Fibroblast of peridontal ligament (primary cell): Measurements from ENCODE around the gene AKR1C1.
"Not testable (repeated sequence)": the region's sequence is repeated elsewhere in the genome, so short reads cannot be mapped to it uniquely, and the experiment has no call there.

Experiments used
- DNase-seq: peaks from one replicate; pipeline ENCODE4 v3.0.0-alpha.2; 2010; ENCODE audit errors: extremely low read depth

Gene AKR1C1

DNA sequence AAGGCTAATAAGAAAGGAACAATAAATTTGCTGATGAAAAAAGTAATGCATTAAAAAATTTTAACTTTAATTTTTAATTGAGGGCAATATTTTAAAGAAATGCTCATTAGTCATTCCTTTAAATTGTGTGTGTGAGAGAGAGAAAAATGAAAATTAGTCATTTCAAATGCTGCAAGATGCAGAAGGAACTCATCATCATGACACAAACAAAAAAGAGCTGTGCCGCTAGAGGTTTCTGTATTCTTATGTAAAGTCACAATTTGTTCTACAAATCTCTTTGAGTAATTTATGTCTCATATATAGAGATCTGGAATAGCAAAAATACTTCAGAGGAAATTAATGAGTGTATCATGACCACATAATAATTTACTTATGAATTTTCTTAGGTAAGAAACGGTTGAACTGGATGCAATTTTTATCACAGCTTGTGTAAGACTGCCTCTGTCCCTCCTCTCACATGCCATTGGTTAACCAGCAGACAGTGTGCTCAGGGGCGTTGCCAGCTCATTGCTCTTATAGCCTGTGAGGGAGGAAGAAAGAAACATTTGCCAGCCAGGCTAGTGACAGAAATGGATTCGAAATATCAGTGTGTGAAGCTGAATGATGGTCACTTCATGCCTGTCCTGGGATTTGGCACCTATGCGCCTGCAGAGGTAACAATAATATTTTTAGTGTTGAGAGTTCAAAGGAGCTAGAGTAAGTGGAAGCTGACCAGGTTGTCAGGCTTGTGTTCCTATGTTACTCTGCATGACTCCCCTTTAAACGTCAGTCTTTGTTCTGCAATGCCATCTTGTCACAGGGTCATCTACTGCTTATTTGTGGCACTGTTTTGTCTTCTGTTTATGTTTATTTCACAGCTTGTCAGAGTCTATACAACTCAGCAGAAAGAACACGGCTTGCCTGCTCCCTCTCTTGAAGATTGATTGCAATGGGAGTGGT is at the start of gene AKR1C1:
Gene AKR1C1, plus strand, starts transcription at position 540 of the 939 bp plus-strand sequence. Its CDS starts 30 bp downstream, at position 570.
- DNase-seq, result not testable (repeated sequence)

DNA sequence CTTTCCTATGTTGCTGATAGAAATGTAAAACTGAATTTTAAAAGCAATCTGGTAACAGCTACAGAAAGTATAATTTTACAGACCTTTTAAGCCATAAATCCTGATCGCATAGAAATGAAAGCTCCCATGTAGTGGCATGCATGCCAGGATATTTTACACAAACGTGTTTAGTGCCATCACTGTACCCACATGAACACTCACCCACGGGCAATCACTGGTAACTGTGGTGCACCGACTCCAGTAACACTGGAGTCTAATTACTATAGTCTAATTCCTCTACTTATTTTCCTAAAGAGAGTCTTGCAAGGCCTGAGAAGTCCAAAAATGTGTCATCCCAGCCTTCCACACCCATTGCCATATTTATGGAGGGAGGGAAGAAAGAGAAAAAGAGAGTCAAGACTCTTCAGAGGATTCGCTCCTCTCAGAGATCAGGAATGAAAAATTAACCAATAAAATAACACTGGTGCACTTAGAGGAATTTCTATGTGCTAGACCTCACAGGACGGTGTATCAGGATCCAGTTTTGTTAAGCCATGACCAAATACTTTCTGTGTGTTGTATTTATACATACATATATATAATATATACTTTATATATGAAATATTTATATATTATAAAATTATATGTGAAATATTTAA is 48.9 kb upstream of the AKR1C1 start:
- DNase-seq, result no peak

DNA sequence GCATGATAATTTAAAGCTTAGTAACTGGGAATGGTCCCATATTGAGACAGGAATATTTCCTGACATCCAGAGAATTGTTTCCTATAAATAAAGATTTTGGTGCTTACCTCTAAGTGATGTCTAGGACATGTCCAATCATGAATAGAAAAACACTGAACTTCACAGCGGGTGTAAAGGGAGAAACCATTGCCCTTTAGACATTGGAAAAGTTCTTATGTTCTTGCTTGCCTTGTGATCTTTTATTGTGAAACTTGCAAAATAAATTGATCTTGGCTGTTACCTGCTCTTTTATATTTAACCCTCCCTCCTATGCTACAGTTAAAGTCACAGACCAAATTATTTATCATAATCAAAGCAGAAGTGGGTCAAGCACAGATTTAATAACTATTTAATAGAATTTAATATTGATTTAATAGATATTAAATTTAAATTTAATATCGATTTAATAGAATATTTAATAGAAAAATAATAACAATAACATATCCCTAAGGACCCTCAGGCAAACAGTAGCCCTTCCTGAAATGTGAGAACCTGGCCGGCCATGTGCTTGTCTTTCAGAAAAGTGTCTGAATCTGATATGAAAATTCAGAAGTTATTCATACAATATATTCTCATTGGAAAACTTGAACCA is 47.0 kb upstream of the AKR1C1 start:
- DNase-seq, result no peak

DNA sequence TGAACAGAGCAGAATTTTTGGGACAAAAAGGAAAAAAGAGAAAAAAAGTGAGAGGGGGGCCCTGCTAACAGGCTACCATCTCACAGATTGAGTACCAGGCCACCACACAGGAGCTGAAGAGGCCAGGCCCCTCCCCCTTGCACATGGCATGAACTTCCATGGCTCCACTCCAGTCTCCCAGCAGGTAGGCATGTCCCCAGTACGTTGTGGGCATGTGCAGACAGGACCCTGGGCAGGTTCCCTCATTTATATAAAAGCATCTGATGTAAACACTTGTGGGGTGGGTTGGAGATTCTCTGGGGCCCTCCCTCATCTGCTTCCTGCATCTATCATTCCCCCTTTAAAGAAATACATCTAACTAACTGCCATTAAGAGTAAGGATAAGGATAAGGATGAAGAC is 45.0 kb upstream of the AKR1C1 start:
- no peak for DNase-seq

DNA sequence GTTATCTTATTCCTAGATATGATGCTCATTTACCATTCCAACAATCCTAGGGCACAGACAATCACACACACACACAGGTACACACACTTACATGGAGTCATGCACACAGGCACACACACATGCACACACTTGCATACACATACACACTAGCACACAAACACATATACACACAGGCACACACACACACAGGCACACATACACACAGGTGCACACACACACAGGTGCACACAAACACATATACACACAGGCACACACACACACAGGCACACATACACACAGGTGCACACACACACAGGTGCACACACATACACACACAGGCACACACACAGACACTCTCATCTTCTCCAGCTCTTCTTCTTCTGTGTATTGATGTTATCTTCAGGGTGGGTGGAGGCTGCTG is 38.7 kb upstream of the AKR1C1 start:
- not testable (repeated sequence) for DNase-seq

DNA sequence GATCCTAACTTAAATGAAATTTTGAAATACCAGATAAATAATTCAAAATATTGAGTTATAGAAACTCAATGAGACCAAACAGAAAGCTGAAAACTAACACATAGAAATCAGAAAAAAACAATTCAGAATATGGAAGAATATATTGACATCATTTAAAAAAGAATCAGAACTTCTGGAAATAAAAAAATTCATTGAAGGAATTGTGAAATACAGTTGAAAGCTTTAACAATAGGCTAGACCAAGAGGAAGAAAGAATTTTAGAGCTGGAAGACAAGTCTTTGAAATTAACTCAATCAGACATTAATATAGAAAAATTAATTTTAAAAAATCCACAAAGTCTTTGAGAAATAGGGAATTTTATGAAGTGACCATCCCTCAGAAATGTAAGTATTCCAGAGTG is 36.8 kb upstream of the AKR1C1 start:
- DNase-seq, result no peak

DNA sequence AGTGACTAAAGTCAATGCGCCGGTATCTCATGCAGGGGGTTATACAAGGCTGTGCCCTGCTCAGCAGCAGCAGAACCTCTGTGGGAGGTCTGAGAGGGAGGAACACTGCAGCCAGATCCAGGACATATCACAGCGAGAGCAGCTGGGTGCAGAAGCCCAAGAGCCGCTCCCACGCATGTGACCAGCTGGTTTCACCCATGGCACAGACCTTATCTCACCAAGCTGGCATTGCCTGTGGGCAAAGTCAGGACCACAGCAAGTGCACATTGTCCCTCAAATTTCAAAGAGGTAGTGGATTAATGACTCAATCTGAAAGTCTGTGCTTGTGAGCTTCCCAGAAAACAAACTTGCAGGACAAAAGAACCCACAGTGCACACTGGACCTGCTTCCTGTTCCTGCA is 31.6 kb upstream of the AKR1C1 start:
- no peak for DNase-seq

DNA sequence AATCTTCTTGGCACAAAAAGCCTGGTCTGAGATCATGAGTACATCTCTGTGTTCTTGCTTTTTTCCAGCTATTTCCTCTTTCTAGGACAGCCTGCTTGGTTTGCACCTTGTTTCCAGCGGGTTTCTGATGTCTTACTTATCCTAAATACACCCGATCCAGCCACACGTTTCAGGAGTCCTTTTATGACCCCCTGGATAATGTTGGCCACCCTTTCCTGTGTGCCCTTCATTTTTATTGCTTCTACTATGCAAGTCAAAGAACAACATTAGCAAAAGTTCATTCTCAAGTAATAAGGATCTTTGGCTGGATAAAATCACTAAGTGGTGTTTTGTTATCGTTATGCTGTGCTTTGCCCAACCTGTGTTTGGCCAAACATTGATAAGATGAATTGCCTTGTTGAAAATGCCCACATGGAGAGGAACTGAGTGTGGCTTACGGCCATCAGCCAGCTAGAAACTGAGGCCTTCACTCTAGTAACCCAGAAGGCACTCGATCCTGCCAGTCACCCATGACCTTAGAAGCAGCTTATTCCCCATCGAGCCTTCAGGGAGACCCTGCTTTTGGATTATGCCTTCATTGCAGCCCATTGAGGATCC is 28.7 kb upstream of the AKR1C1 start:
- DNase-seq, result no peak

DNA sequence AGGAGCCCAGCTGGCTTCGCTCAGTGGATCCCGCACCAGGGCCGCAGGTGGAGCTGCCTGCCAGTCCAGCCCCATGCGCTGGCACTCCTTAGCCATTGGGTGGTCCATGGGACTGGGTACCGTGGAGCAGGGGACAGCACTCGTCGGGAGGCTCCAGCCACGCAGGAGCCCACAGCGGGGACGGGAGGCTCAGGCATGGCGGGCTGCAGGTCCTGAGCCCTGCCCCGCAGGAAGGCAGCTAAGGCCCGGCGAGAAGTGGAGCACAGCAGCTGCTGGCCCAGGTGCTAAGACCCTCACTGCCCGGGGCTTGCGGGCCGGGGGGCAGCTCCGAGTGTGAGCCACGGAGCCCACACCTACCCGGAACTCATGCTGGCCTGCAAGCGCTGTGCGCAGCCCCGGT is 25.9 kb upstream of the AKR1C1 start:
- DNase-seq, result no peak

DNA sequence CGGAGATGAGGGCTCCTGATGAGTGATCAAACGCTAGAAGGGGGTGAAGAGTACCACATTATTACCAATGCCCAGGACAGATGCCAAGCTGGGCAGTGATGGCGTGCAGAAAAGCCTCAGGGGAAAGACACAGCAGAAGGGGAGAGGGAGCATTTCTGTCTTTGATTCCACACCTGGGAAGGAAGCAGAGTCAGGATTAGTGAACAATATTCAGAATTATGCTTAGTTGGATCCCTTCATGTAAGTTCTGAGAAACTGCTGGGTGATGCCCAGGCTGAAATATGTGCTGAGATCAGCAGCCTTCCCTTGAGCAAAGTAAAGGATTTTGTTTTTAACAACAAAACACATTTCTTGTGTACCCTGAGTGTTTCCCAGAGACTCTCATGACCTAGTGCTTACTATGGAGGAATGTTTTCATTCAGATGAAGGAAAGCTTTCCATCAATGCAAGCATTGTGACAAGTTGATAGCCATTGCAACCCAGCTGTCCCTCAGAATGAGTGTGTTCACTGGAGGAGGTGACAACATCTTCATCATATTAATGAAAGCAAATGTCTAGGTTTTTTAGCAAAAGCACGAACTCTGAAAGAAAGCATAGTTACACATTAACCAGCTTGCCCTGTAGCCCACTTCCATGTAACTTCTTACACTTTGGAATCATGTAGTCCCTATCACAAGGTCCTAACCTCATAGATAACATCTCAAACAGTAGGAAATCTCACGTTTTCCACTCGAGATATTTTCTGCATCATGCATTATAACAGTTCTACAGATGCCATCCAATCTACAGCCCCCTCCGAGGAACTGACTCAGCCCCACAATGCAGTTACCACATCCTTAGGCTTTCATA is 23.8 kb upstream of the AKR1C1 start:
- DNase-seq, result peak; percentile 32

DNA sequence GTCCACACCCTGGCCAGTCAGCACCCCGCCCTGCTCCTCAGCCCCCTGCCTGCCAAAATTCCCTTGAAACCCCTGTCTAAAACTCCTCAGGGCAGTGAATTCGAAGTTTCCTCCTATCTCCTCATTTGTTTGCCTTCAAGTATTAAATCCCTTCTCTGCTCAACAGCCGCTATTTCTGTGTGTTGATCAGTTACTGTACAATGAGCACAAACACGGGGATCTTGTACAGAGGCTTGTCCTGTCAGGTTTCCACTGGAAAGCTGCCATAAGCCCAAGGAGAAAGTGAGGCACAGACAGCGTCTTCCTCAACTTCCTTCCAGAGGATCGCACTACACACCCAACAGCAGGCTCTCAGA is 23.2 kb upstream of the AKR1C1 start:
- DNase-seq, result not testable (repeated sequence)

DNA sequence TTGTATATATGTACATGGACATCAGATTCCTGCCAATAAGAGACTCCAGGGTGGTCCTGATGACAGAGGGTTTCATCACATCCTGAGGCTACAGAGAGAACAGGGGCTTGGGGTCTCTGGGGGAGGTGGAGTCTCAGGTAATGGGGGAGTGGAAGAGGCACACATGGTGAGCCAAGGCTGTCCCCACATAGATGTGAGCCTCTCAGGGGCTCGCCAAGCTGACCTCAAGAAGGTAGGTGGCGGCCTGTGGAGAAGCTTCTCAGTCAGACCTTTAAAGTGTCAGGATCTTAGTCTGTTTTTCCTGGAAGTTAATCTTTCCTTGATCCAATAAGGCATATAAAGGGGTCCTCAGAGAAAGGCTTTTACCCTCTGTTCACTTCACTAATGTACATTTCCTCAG is 22.3 kb upstream of the AKR1C1 start:
- not testable (repeated sequence) for DNase-seq

DNA sequence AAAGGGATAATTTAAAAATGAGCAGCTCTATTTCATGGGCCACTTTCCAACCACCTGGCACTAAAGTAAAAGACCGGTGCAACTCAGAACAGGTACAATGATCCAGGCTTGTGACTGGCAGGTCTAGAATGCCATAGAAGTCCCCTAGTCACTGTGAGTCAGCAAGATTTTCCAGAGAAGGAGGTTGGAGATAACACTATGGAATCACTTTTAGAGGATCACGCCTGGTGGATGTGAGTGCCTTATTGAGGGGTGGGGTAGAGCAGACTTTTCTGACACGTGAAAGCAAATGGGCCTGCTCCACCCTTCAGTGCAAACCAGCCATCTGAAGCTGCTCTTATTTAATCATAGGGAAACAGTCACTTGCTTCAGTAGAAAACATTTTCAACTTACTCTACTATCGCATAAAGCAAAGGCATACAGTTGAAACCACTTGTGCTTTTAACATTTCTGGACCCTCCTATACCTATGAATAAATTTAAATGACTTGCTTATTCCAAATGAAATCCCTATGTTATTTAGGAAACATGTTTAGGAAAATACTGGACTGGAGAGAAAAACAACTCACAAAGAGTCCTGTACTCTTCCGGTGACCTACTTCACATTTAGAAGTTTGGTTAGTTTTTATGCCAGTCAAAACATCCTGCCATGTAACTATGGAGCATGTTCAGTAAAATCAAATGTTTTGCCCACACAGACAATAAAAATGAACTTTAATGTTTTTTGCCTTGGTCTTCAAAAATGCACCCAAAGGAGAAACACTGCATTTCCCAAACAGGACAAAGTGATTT is 21.5 kb upstream of the AKR1C1 start:
- peak; percentile 23 for DNase-seq

DNA sequence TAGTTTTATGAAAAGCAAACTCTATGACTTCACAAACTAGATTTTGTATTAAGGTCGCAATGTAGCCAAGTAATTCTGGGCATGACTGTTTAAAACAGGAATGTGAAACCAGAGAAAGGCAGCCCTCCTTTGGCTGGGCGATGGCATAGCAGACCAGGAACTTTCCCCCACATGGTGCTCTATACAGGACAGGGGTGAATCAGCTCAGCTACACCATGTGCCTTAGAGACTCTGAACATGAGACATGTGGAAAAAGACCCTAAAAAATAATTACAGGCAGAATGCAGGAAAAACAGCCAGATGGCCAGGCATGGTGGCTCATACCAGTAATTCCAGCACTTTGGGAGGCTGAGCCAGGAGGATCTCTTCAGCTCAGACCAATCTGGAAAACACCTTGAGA is 20.3 kb upstream of the AKR1C1 start:
- peak; percentile 87 for DNase-seq

DNA sequence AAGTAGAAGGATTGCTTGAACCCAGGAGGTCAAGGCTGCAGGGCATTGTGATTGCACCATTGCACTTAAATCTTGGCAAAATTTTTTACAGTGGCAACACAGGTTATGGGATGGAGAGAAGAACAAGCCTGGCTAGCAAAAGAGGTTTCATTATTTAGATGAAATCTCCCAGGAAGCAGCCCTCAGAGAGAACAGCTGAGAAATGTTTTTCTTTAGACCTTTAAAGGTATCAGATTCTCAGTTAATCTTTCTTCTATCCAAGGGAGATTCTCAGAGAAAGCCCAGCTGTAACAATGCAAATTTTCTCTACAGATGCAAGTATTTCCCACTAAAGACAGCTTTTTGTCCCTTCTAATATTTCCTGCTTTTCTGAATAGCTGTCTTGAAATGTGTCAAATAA is 19.8 kb upstream of the AKR1C1 start:
- peak; percentile 5 for DNase-seq

DNA sequence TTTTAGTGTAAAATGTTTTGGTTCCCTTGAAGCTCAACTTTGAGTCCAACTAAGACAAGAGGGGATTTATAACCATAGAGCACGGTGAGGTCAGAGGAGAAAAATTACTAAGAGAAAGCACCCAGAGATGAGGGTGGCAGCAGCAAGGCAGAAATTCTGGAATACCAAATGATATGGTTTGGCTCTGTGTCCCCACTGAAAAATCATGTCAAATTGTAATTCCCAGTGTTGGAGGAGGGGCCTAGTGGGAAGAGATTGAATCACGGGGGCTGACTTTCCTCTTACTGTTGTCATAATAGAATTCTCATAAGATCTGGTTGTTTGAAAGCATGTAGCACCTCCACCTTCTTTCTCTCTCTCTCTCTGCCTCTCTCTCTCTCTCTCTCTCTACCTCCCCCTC is 19.4 kb upstream of the AKR1C1 start:
- peak; percentile 48 for DNase-seq

DNA sequence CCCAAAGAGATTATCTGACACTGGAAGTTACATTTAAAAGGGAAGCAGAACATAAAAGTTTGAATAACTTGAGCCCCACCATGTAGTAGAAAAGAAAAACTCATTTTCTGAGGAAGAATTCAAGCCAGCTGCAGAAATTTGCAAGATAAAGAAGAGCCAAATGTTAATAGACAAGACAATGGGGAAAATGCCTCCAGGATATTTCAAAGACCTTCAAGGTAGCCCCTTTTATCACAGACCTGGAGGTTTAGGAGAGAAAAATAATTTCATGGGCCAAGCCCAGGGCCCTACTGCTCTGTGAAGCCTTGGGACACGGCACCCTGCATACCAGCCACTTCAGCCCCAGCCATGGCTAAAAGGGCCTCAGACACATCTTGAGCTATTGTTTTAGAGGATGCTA is 18.4 kb upstream of the AKR1C1 start:
- DNase-seq, result no peak

DNA sequence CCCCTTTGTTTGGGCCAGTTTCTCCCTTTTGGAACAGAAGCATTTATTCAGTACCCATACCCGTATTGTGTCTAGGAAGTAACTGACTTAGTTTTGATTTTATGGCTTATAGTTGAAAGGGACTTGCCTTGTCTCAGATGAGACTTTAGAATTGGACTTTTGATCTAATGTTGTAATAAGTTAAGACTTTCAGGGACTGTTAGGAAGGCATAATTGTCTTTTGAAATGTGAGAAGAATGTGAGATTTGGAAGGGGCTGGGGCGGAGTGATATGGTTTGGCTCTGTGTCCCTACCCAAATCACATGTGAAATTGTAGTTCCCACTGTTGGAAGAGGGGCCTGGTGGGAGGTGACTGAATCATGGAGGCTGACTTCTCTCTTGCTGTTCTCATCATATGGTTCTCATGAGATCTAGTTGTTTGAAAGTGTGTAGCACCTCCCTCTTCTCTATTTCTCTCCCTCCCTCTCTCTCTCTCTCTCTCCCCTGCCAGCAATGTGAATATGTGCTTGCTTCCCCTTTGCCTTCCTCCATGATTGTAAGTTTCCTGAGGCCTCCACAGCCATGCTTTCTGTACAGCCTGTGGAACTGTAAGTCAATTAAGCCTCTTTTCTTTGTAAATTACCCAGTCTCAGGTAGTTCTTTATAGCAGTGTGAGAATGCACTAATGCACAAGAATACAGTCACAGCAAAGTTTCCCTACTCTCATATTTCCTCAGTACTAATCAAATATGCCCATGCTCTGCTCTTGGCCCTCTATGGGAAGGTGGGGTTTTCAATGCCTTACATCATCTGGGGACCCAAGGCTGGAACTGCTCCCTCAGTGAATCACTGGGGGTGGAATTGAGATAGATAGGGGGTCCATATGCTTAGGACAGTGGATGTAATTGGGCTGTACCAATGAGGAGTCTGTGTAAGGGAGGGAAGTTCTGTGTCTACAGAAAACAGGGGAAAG is 17.2 kb upstream of the AKR1C1 start:
- peak; percentile 37 for DNase-seq

DNA sequence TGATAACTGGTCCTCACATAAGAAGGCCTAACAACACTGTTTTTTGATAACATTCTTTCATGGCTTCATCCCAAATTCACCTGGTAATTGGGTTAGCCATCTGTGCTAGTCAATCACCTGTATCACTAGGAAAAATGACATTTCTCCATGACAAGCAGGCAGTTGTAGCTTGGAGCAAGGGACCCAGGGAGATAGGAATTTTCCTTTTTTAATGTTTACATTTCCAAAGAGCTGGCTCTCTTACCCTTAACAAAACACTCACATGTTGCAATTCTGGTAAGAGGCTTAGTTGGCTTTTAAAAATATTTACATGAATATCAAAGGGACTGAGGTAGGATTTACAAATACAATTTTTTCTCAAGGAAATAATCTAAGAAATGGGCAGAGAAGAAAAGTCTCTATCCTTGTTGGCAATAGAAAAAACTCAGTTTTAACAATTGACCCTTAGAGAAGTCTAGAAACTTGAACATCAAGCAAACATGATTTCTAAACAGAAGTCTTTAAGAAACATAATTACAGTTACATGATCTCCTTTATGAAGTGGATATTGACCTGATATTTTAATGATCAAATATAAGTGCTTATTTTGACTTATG is 16.1 kb upstream of the AKR1C1 start:
- peak; percentile 80 for DNase-seq
